Testis (tissue), 3 donors: ENCODE results near the gene CHCHD6. TPM values are rescaled to one million over a fixed set of nuclear protein-coding genes. Genes with fewer than 3 reads are reported as not detected.

Experiments
- DNase-seq: peaks from one replicate; pipeline ENCODE4 v3.0.0-alpha.2; 2019
- H3K27ac ChIP-seq, 2 donors: fragments of 200-600 bp; sonication (generic); one replicate each; pipeline ENCODE4 v1.5.1; 2019
- H3K27me3 ChIP-seq: fragments of 200-600 bp; sonication (generic); one replicate; pipeline ENCODE4 v1.5.1; 2019
- H3K36me3 ChIP-seq: fragments of 200-600 bp; sonication (generic); one replicate; pipeline ENCODE4 v1.5.1; 2017; ENCODE audit warnings: low read depth; ENCODE audit errors: missing control alignments
- H3K4me1 ChIP-seq: fragments of 200-600 bp; sonication (generic); one replicate; pipeline ENCODE4 v1.5.1; 2019
- H3K4me3 ChIP-seq, 2 donors: fragments of 200-600 bp; sonication (generic); one replicate each; pipeline ENCODE4 v1.5.1; 2017 to 2019
- H3K9me3 ChIP-seq: fragments of 200-600 bp; sonication (generic); one replicate; pipeline ENCODE4 v1.5.1; 2017
- POLR2A ChIP-seq: fragments of 450-650 bp; IDR thresholded peaks from one replicate; pipeline ENCODE4 v1.6.1; 2017; ENCODE audit warnings: antibody characterized with exemption, mild to moderate bottlenecking, moderate library complexity
- WGBS, 2 donors: methylation state at CpG; one replicate each; pipeline ENCODE4 v1.1.5; 2018; 5-methylcytosine and 5-hydroxymethylcytosine counted together
- intact Hi-C: fragments of 100-400 bp; cut with DNase I; formaldehyde crosslinking; loops from one replicate; pipeline ENCODE4 v1.15.1; 2023; ENCODE audit warnings: low total_unique reads
- polyA plus RNA-seq: library from polyadenylated mRNA; stranded (reverse); fragments of 350-450 nt; fragmentation: Illumina TruSeq; extraction: RNeasy Lipid Tissue Mini Kit (QIAGEN cat#74804); gene quantifications from one replicate; pipeline ENCODE4 v1.2.3, GENCODE V29; 2014; ENCODE audit warnings: low read depth, low replicate concordance; ENCODE audit not compliant: insufficient read depth
- total RNA-seq, 2 donors: library from RNA; depleted of rRNA; stranded (reverse); fragments of >200 nt; gene quantifications; one replicate each; pipeline ENCODE4 v1.2.3, GENCODE V29; 2016
- TF ChIP-seq, protein P1 (sequence below), 3 experiments: fragments of 450-650 bp in 2 of 3; fragments of 200-600 bp in 1 of 3; sonication (generic) in 1 of 3; IDR thresholded peaks; one replicate each; pipeline ENCODE4 v1.5.1; 2016 to 2019; ENCODE audit warnings: antibody characterized with exemption in 3 of 3, mild to moderate bottlenecking in 2 of 3, moderate library complexity in 1 of 3

The CHCHD6 gene
- total and polyA plus RNA-seq, 3 donors from 2014 or later, result 47.6 to 84.6 (median 49.9) TPM

- Histone ChIP-seq H3K36me3 (no peaks in the 10 kb centered on the region), H3K27ac (no peak overlapping the region), H3K9me3 (no peaks in the 10 kb centered on the region), H3K4me3 (no peak overlapping the region), H3K4me1 (peaks cover 6% of the 10 kb centered on the region), H3K27me3 (no peaks in the 10 kb centered on the region)
- no peak for TF ChIP-seq POLR2A
- TF ChIP-seq, protein P1, sequence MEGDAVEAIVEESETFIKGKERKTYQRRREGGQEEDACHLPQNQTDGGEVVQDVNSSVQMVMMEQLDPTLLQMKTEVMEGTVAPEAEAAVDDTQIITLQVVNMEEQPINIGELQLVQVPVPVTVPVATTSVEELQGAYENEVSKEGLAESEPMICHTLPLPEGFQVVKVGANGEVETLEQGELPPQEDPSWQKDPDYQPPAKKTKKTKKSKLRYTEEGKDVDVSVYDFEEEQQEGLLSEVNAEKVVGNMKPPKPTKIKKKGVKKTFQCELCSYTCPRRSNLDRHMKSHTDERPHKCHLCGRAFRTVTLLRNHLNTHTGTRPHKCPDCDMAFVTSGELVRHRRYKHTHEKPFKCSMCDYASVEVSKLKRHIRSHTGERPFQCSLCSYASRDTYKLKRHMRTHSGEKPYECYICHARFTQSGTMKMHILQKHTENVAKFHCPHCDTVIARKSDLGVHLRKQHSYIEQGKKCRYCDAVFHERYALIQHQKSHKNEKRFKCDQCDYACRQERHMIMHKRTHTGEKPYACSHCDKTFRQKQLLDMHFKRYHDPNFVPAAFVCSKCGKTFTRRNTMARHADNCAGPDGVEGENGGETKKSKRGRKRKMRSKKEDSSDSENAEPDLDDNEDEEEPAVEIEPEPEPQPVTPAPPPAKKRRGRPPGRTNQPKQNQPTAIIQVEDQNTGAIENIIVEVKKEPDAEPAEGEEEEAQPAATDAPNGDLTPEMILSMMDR (IDR thresholded peaks at IDR 0.05), result no peak
- DNase-seq, result no peak
- intact Hi-C loops, result no loop called here
- 89 to 95% methylated on average over 8 of the region's 8 CpGs for WGBS, 2 donors
Measured at GRCh38 chr3:126934991-126935390, 231.0 kb downstream of the CHCHD6 start.

DNA sequence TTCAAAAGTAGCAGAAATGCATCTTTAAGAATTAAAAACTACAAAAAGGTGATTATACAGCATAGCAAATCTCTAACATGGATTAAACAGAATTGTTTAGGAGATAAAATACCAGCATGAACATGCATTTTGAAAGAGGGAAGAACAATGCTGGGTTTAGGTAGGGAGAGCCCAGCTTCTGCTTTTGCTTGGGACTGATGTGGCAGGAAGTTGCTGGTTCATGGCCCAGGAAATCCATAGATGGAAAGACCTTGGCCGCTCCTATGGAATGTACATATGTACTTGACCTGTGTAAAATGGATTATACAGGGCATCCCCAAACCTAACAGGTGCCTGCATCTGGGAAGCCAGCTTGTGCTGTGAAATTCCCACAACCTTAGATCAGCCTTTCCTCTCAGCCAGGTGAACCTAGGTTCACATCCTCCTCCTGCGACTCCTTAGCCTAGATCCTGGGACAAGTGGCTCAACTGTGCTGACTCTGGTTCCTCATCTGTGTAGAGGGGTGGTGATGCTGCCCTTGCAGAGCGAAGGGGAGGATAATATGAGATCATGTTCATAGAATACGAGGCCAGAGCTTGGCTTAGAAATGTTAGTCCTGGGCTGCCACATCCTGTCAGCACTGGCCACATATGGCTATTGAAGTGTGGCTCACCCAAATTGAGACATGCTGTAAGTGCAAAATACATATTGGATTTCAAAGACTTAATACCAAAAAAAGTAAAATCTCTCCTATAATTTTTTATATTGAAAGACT, 231.9 kb downstream of the CHCHD6 start:
- no peaks in the 10 kb centered on the region for H3K27me3 ChIP-seq
- intact Hi-C loops, result no loop called here
- H3K9me3 ChIP-seq, result no peaks in the 10 kb centered on the region
- 91 to 96% methylated on average over 4 of the region's 4 CpGs for WGBS, 2 donors
- H3K36me3 ChIP-seq, result no peaks in the 10 kb centered on the region
- no peak overlapping the region for H3K27ac ChIP-seq
- H3K4me1 ChIP-seq, result peaks cover 6% of the 10 kb centered on the region
- no peak for TF ChIP-seq POLR2A
- TF ChIP-seq, protein P1 (IDR thresholded peaks at IDR 0.05), result no peak
- no peak for DNase-seq
- H3K4me3 ChIP-seq, result no peak overlapping the region

- H3K27me3 ChIP-seq, result no peaks in the 10 kb centered on the region
- no peak for TF ChIP-seq POLR2A
- TF ChIP-seq, protein P1 (IDR thresholded peaks at IDR 0.05), result no peak
- H3K4me3 ChIP-seq, result no peak overlapping the region
- peaks cover 6% of the 10 kb centered on the region for H3K4me1 ChIP-seq
- H3K9me3 ChIP-seq, result no peaks in the 10 kb centered on the region
- H3K27ac ChIP-seq, result no peak overlapping the region
- WGBS, 2 donors, result 92% methylated on average over 6 of the region's 6 CpGs
- no peaks in the 10 kb centered on the region for H3K36me3 ChIP-seq
- intact Hi-C loops, result no loop called here
- DNase-seq, result no peak
Measured at GRCh38 chr3:126936853-126937425, 232.9 kb downstream of the CHCHD6 start.

- H3K4me1 ChIP-seq, result peaks cover 6% of the 10 kb centered on the region
- WGBS, 2 donors, result 83 to 93% methylated on average over 2 of the region's 2 CpGs
- no peaks in the 10 kb centered on the region for H3K36me3 ChIP-seq
- no peak for DNase-seq
- H3K4me3 ChIP-seq, result no peak overlapping the region
- H3K27me3 ChIP-seq, result no peaks in the 10 kb centered on the region
- no peaks in the 10 kb centered on the region for H3K9me3 ChIP-seq
- no peak for TF ChIP-seq POLR2A
- TF ChIP-seq, protein P1 (IDR thresholded peaks at IDR 0.05), result no peak
- no peak overlapping the region for H3K27ac ChIP-seq
- intact Hi-C loops, result no loop called here
Measured at GRCh38 chr3:126937533-126937932, 233.5 kb downstream of the CHCHD6 start.
